Measurements from ENCODE around the gene DIP2C.
"Not testable (repeated sequence)": the region's sequence is repeated elsewhere in the genome, so short reads cannot be mapped to it uniquely, and the experiment has no call there.

DIP2C gene

GRCh38 chr10:381805-382204 is 307.7 kb downstream of the DIP2C start:
- DNase-seq, result no peak

GRCh38 chr10:381346-381745 is 308.1 kb downstream of the DIP2C start:
- no peak for DNase-seq

GRCh38 chr10:380313-380940 is 309.0 kb downstream of the DIP2C start:
- DNase-seq, result no peak

- no peak for DNase-seq
Observed at GRCh38 chr10:378930-379704, 310.4 kb downstream of the DIP2C start.

- DNase-seq, result no peak
Observed at GRCh38 chr10:378230-378929, 311.1 kb downstream of the DIP2C start.

- DNase-seq, result no peak
Observed at GRCh38 chr10:377228-377627, 312.2 kb downstream of the DIP2C start.

- no peak for DNase-seq
Observed at GRCh38 chr10:375815-376505, 313.5 kb downstream of the DIP2C start.

GRCh38 chr10:374354-374753 is 315.1 kb downstream of the DIP2C start:
- no peak for DNase-seq

- DNase-seq, result no peak
Observed at GRCh38 chr10:373526-374309, 315.8 kb downstream of the DIP2C start.

GRCh38 chr10:373015-373414 is 316.5 kb downstream of the DIP2C start:
- DNase-seq, result no peak

GRCh38 chr10:372566-372965 is 316.9 kb downstream of the DIP2C start:
- no peak for DNase-seq

GRCh38 chr10:371515-371914 is 318.0 kb downstream of the DIP2C start:
- no peak for DNase-seq

- DNase-seq, result no peak
Observed at GRCh38 chr10:370449-370825, 319.0 kb downstream of the DIP2C start.

GRCh38 chr10:369684-370448 is 319.6 kb downstream of the DIP2C start:
- no peak for DNase-seq

GRCh38 chr10:369221-369683 is 320.2 kb downstream of the DIP2C start:
- DNase-seq, result no peak

- no peak for DNase-seq
Observed at GRCh38 chr10:368579-369220, 320.8 kb downstream of the DIP2C start.

GRCh38 chr10:368107-368506 is 321.4 kb downstream of the DIP2C start:
- not testable (repeated sequence) for DNase-seq

GRCh38 chr10:367636-368035 is 321.8 kb downstream of the DIP2C start:
- DNase-seq, result no peak

- DNase-seq, result no peak
Observed at GRCh38 chr10:366186-366585, 323.3 kb downstream of the DIP2C start.

GRCh38 chr10:364267-364775 is 325.1 kb downstream of the DIP2C start:
- DNase-seq, result no peak

- no peak for DNase-seq
Observed at GRCh38 chr10:363152-363551, 326.3 kb downstream of the DIP2C start.

All from SW 1271 (cell line).